Neural cell (in vitro differentiated cells): ENCODE data around the gene TSPO. TPM values are rescaled to one million over a fixed set of nuclear protein-coding genes. Genes with fewer than 3 reads are reported as not detected.

Experiments used
- H2AFZ ChIP-seq: fragments of 200-600, 300-800 bp; sonication (generic), shearing (Covaris generic); 2 replicates; pipeline ENCODE4 v1.6.0; 2014; ENCODE audit warnings: low read depth, mild to moderate bottlenecking, antibody characterized with exemption, low read length, moderate library complexity
- H3F3A ChIP-seq: fragments of 200-600 bp; shearing (Covaris generic); 2 replicates; pipeline ENCODE4 v1.6.1; 2016; ENCODE audit warnings: mild to moderate bottlenecking, moderate library complexity, mixed read lengths, antibody characterized with exemption, low read length; ENCODE audit not compliant: insufficient read depth, poor library complexity, severe bottlenecking
- H3K27ac ChIP-seq: fragments of 200-600, 300-800 bp; sonication (generic), shearing (Covaris generic); 2 replicates; pipeline ENCODE4 v1.5.1; 2014; ENCODE audit warnings: mild to moderate bottlenecking, low read length, moderate library complexity
- H3K27me3 ChIP-seq: fragments of 300-800, 200-600 bp; sonication (generic), shearing (Covaris generic); 2 replicates; pipeline ENCODE4 v1.6.0; 2014; ENCODE audit warnings: mild to moderate bottlenecking, low read depth, low read length, moderate library complexity; ENCODE audit not compliant: insufficient read depth
- H3K36me3 ChIP-seq: fragments of 300-800, 200-600 bp; sonication (generic), shearing (Covaris generic); 2 replicates; pipeline ENCODE4 v1.5.1; 2014; ENCODE audit warnings: mild to moderate bottlenecking, antibody characterized with exemption, low read length, moderate library complexity; ENCODE audit not compliant: insufficient read depth
- H3K4me2 ChIP-seq: fragments of 300-800, 200-600 bp; sonication (generic), shearing (Covaris generic); 2 replicates; pipeline ENCODE4 v1.6.0; 2014; ENCODE audit warnings: mild to moderate bottlenecking, low read length
- H3K4me3 ChIP-seq: fragments of 300-800, 200-600 bp; sonication (generic), shearing (Covaris generic); 2 replicates; pipeline ENCODE4 v1.5.1; 2014; ENCODE audit warnings: mild to moderate bottlenecking, low read length, moderate library complexity
- H3K79me2 ChIP-seq: fragments of 200-600 bp; shearing (Covaris generic); replicated peaks from 2 replicates; pipeline ENCODE4 v1.6.0; 2014; ENCODE audit warnings: mild to moderate bottlenecking, low read length, moderate library complexity; ENCODE audit not compliant: insufficient read depth
- H3K9ac ChIP-seq: fragments of 300-800, 200-600 bp; sonication (generic), shearing (Covaris generic); 2 replicates; pipeline ENCODE4 v1.6.1; 2016; ENCODE audit warnings: mild to moderate bottlenecking, low read length, mixed read lengths
- H3K9me2 ChIP-seq: fragments of 200-600 bp; shearing (Covaris generic); 2 replicates; pipeline ENCODE4 v1.6.1; 2016; ENCODE audit warnings: mild to moderate bottlenecking, low read length, mixed read lengths; ENCODE audit not compliant: insufficient read depth
- H3K9me3 ChIP-seq: fragments of 200-600, 300-800 bp; sonication (generic), shearing (Covaris generic); 2 replicates; pipeline ENCODE4 v1.6.1; 2016; ENCODE audit warnings: mild to moderate bottlenecking, mixed run types, low read length, moderate library complexity, mixed read lengths
- H4K20me1 ChIP-seq: fragments of 200-600 bp; shearing (Covaris generic); 2 replicates; pipeline ENCODE4 v1.6.1; 2016; ENCODE audit warnings: mild to moderate bottlenecking, mixed run types; ENCODE audit not compliant: insufficient read depth
- EP300 ChIP-seq: fragments of 450-650 bp; conservative IDR thresholded peaks from 2 replicates; pipeline ENCODE4 v1.6.1; 2014; ENCODE audit warnings: antibody characterized with exemption, mild to moderate bottlenecking, moderate library complexity; ENCODE audit not compliant: poor library complexity, severe bottlenecking
- EZH2 ChIP-seq: fragments of 200-600, 300-800 bp; shearing (Covaris generic), sonication (generic); IDR thresholded peaks from 2 replicates; pipeline ENCODE4 v1.6.1; 2014; ENCODE audit warnings: antibody characterized with exemption, low read length, borderline replicate concordance, mild to moderate bottlenecking; ENCODE audit not compliant: insufficient read depth, poor library complexity, severe bottlenecking
- MXI1 ChIP-seq: fragments of 450-650 bp; conservative IDR thresholded peaks from 2 replicates; pipeline ENCODE4 v1.6.1; 2014; ENCODE audit warnings: antibody characterized with exemption, mild to moderate bottlenecking; ENCODE audit not compliant: poor library complexity, severe bottlenecking
- POLR2AphosphoS5 ChIP-seq: IDR thresholded peaks from 2 replicates; pipeline ENCODE4 v1.6.1; 2012
- RAD21 ChIP-seq: fragments of 450-650 bp; conservative IDR thresholded peaks from 2 replicates; pipeline ENCODE4 v1.6.1; 2014; ENCODE audit warnings: antibody characterized with exemption, mild to moderate bottlenecking, moderate library complexity
- SMC3 ChIP-seq: fragments of 450-650 bp; conservative IDR thresholded peaks from 2 replicates; pipeline ENCODE4 v1.6.1; 2014; ENCODE audit warnings: antibody characterized with exemption, mild to moderate bottlenecking, moderate library complexity; ENCODE audit not compliant: poor library complexity
- TAF1 ChIP-seq: IDR thresholded peaks from 2 replicates; pipeline ENCODE4 v1.6.1; 2012; ENCODE audit warnings: low read depth
- polyA plus RNA-seq: library from polyadenylated mRNA; depleted of rRNA; stranded (reverse); fragments of >200 nt; gene quantifications from 2 replicates; pipeline ENCODE4 v1.2.3, GENCODE V29; 2014
- TF ChIP-seq, protein P1 (sequence below): fragments of 450-650 bp; IDR thresholded peaks from 2 replicates; pipeline ENCODE4 v1.5.1; 2014; ENCODE audit warnings: antibody characterized with exemption, mild to moderate bottlenecking, moderate library complexity; ENCODE audit not compliant: poor library complexity, severe bottlenecking
- TF ChIP-seq, protein P2 (sequence below): IDR thresholded peaks from 2 replicates; pipeline ENCODE4 v1.6.1; 2012; ENCODE audit warnings: borderline replicate concordance

The TSPO gene
- polyA plus RNA-seq, 1 donor from 2014 or later, result not detected

DNA sequence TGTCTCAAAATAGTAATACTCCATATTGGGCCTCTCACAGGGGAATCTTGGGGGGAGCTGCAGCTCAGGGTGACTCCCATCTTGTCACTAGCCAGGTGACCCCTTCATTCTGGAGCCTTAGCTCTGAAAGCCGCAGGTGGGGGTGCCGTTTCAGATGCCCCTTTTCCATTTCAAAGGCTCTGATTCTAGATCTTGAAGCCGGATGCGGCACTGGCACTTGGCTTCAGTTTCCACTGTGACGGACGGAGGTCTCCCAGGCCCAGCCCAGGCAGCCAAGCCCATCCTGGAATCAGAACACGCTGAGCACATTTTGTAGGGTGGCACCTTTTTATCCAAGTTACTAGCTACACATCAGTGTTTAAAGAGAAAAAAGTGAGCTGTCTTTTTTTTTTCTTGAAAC is 34.4 kb upstream of the TSPO start:
- Histone ChIP-seq H4K20me1 (no peaks in the 10 kb centered on the region), H3K4me2 (no peak overlapping the region), H3K79me2 (no peaks in the 10 kb centered on the region), H3K9me2 (no peaks in the 10 kb centered on the region), H3K9me3 (no peaks in the 10 kb centered on the region), H2AFZ (no peak overlapping the region), H3K27me3 (peaks cover 8% of the 10 kb centered on the region), H3K36me3 (no peaks in the 10 kb centered on the region), H3F3A (no peaks in the 10 kb centered on the region), H3K4me3 (no peak overlapping the region), H3K27ac (no peak overlapping the region), H3K9ac (no peak overlapping the region)
- TF ChIP-seq SMC3, result no peak
- TF ChIP-seq, protein P1, sequence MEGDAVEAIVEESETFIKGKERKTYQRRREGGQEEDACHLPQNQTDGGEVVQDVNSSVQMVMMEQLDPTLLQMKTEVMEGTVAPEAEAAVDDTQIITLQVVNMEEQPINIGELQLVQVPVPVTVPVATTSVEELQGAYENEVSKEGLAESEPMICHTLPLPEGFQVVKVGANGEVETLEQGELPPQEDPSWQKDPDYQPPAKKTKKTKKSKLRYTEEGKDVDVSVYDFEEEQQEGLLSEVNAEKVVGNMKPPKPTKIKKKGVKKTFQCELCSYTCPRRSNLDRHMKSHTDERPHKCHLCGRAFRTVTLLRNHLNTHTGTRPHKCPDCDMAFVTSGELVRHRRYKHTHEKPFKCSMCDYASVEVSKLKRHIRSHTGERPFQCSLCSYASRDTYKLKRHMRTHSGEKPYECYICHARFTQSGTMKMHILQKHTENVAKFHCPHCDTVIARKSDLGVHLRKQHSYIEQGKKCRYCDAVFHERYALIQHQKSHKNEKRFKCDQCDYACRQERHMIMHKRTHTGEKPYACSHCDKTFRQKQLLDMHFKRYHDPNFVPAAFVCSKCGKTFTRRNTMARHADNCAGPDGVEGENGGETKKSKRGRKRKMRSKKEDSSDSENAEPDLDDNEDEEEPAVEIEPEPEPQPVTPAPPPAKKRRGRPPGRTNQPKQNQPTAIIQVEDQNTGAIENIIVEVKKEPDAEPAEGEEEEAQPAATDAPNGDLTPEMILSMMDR, result no peak
- TF ChIP-seq, protein P2, sequence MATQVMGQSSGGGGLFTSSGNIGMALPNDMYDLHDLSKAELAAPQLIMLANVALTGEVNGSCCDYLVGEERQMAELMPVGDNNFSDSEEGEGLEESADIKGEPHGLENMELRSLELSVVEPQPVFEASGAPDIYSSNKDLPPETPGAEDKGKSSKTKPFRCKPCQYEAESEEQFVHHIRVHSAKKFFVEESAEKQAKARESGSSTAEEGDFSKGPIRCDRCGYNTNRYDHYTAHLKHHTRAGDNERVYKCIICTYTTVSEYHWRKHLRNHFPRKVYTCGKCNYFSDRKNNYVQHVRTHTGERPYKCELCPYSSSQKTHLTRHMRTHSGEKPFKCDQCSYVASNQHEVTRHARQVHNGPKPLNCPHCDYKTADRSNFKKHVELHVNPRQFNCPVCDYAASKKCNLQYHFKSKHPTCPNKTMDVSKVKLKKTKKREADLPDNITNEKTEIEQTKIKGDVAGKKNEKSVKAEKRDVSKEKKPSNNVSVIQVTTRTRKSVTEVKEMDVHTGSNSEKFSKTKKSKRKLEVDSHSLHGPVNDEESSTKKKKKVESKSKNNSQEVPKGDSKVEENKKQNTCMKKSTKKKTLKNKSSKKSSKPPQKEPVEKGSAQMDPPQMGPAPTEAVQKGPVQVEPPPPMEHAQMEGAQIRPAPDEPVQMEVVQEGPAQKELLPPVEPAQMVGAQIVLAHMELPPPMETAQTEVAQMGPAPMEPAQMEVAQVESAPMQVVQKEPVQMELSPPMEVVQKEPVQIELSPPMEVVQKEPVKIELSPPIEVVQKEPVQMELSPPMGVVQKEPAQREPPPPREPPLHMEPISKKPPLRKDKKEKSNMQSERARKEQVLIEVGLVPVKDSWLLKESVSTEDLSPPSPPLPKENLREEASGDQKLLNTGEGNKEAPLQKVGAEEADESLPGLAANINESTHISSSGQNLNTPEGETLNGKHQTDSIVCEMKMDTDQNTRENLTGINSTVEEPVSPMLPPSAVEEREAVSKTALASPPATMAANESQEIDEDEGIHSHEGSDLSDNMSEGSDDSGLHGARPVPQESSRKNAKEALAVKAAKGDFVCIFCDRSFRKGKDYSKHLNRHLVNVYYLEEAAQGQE, result no peak
- no peak for TF ChIP-seq EZH2
- TF ChIP-seq MXI1, result no peak
- no peak for TF ChIP-seq RAD21
- no peak for TF ChIP-seq EP300
- no peak for TF ChIP-seq TAF1
- TF ChIP-seq POLR2AphosphoS5, result no peak

DNA sequence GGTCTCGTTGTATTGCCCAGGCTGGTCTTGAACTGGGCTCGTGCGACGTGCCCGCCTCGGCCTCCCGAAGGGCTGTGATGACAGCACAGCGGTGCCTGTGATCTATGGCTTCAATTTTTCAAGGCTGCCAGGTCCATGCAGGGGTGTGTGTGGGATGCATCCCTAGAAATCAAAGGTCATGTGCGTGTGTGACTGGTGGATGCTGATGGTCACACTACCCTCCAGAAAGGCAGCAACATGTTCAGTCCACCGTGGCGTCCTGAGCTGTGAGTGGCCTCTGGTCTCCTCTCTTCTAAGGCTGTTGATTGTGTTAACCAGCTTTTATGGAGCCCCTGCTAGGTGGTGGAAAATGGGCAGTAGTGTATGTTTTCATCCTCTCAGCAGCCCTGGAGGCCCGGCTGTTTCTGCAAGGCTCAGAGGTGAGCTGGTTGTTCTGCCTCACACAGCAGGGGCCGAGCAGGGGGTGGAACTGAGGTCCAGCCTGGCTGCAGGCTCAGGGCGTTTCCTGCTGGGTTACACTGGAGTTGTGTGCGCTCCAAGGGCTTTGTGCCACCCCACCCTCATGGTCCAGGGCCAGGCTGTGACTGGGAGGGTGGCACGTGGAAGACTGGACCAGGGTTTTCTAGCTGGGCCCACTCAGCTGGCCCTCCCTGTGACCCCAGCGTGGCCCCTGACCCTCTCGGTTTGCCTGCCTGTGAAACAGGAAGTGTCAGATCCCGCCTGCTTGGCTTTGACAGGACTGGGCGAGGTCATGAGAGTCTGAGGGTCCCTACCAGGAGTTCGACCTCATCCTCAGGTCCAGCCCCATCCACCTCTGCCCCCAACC is 33.1 kb upstream of the TSPO start:
- H3K9ac ChIP-seq, result no peak overlapping the region
- no peaks in the 10 kb centered on the region for H3K9me2 ChIP-seq
- no peaks in the 10 kb centered on the region for H4K20me1 ChIP-seq
- no peak overlapping the region for H3K27ac ChIP-seq
- H3K79me2 ChIP-seq, result no peaks in the 10 kb centered on the region
- H3K9me3 ChIP-seq, result no peaks in the 10 kb centered on the region
- no peak overlapping the region for H3K4me3 ChIP-seq
- H3K36me3 ChIP-seq, result no peaks in the 10 kb centered on the region
- TF ChIP-seq EP300 (no peak), RAD21 (no peak), SMC3 (no peak), MXI1 (no peak), POLR2AphosphoS5 (no peak), TAF1 (no peak), EZH2 (no peak)
- TF ChIP-seq, protein P2, result no peak
- TF ChIP-seq, protein P1, result no peak
- no peak overlapping the region for H2AFZ ChIP-seq
- no peak overlapping the region for H3K4me2 ChIP-seq
- no peaks in the 10 kb centered on the region for H3F3A ChIP-seq
- H3K27me3 ChIP-seq, result no peaks in the 10 kb centered on the region
